SK-N-SH (cell line): ENCODE data around the gene QKI. TPM values are rescaled to one million over a fixed set of nuclear protein-coding genes. Genes with fewer than 3 reads are reported as not detected.

Experiments
- CTCF ChIA-PET: fragments of 300-600, 350-600 bp; formaldehyde crosslinking; extraction: SDS; loops from one replicate; lab custom pipeline; 2021; lab: Yijun Ruan, JAX
- POLR2A ChIA-PET: fragments of 350-600 bp; sonication (Branson Sonifier 250); formaldehyde crosslinking; extraction: SDS; loops from one replicate; lab custom pipeline; 2020; ENCODE audit warnings: antibody characterized with exemption, inconsistent platforms; lab: Yijun Ruan, JAX
- DNase-seq: peaks from one replicate; pipeline ENCODE4 v3.0.0; 2012
- H2AFZ ChIP-seq: fragments of 200-600 bp; sonication (generic); 2 replicates; pipeline ENCODE4 v1.8.1; 2016; ENCODE audit warnings: antibody characterized with exemption, mild to moderate bottlenecking, low read depth
- H3F3A ChIP-seq: fragments of 200-600 bp; sonication (generic); replicated peaks from 2 replicates; pipeline ENCODE3; 2016; ENCODE audit warnings: antibody characterized with exemption, mild to moderate bottlenecking; ENCODE audit not compliant: insufficient read depth
- H3K27ac ChIP-seq, 2 experiments: fragments of 200-500 bp in 1 of 2; fragments of 200-600 bp in 1 of 2; sonication (Bioruptor generic) in 1 of 2; sonication (generic), shearing (Covaris generic) in 1 of 2; 2 replicates each; pipeline versions ENCODE4 v1.5.1 to v1.6.1; 2014 to 2016; ENCODE audit warnings: low read depth in 2 of 2, inconsistent platforms in 1 of 2, low read length in 1 of 2, mild to moderate bottlenecking in 1 of 2, mixed read lengths in 1 of 2
- H3K27me3 ChIP-seq: fragments of 200-600 bp; sonication (generic), shearing (Covaris generic); 2 replicates; pipeline ENCODE4 v1.6.1; 2016; ENCODE audit warnings: mixed run types; ENCODE audit not compliant: insufficient read depth
- H3K36me3 ChIP-seq, 2 experiments: fragments of 200-500 bp in 1 of 2; fragments of 200-600 bp in 1 of 2; sonication (Bioruptor generic) in 1 of 2; sonication (generic) in 1 of 2; replicated peaks in 1 of 2; 2 replicates each; pipeline versions ENCODE3 to v1.5.1; 2014 to 2016; ENCODE audit warnings: low read length in 1 of 2, mild to moderate bottlenecking in 1 of 2; ENCODE audit not compliant: insufficient read depth in 2 of 2, control insufficient read depth in 1 of 2
- H3K4me1 ChIP-seq, 2 experiments: fragments of 200-500 bp in 1 of 2; fragments of 200-600 bp in 1 of 2; sonication (Bioruptor generic) in 1 of 2; sonication (generic), shearing (Covaris generic) in 1 of 2; 2 replicates each; pipeline versions ENCODE4 v1.5.1 to v1.6.1; 2014 to 2016; ENCODE audit warnings: low read depth in 1 of 2, low read length in 1 of 2, mixed run types in 1 of 2; ENCODE audit not compliant: insufficient read depth in 2 of 2, control insufficient read depth in 1 of 2
- H3K4me2 ChIP-seq: fragments of 200-600 bp; sonication (generic), shearing (Covaris generic); 2 replicates; pipeline ENCODE4 v1.6.1; 2017; ENCODE audit warnings: mixed run types
- H3K4me3 ChIP-seq, 2 experiments: fragments of 200-500 bp in 1 of 2; fragments of 200-600 bp in 1 of 2; sonication (Bioruptor generic) in 1 of 2; sonication (generic), shearing (Covaris generic) in 1 of 2; 2 replicates each; pipeline versions ENCODE4 v1.5.1 to v1.8.1; 2014 to 2016; ENCODE audit warnings: low read depth in 2 of 2, inconsistent platforms in 1 of 2, low read length in 1 of 2, mild to moderate bottlenecking in 1 of 2, mixed read lengths in 1 of 2, moderate library complexity in 1 of 2
- H3K79me2 ChIP-seq: fragments of 200-600 bp; sonication (generic); 2 replicates; pipeline ENCODE4 v1.8.1; 2017; ENCODE audit warnings: mild to moderate bottlenecking; ENCODE audit not compliant: insufficient read depth
- H3K9ac ChIP-seq: fragments of 200-600 bp; sonication (generic); 2 replicates; pipeline ENCODE4 v1.6.1; 2017; ENCODE audit warnings: mixed run types
- H3K9me2 ChIP-seq: fragments of 200-600 bp; sonication (generic); 2 replicates; pipeline ENCODE4 v1.6.1; 2017; ENCODE audit warnings: mixed run types
- H3K9me3 ChIP-seq: fragments of 200-600 bp; sonication (generic); 2 replicates; pipeline ENCODE4 v1.6.1; 2017; ENCODE audit warnings: mixed run types, mild to moderate bottlenecking, moderate library complexity
- H4K20me1 ChIP-seq: fragments of 200-600 bp; sonication (generic); 2 replicates; pipeline ENCODE4 v1.6.1; 2017; ENCODE audit warnings: mild to moderate bottlenecking, mixed run types; ENCODE audit not compliant: insufficient read depth
- CHD2 ChIP-seq: fragments of 150-350 bp; IDR thresholded peaks from 2 replicates; pipeline ENCODE4 v1.6.1; 2018; ENCODE audit warnings: low read length; ENCODE audit not compliant: partially characterized antibody
- CTCF ChIP-seq: fragments of 200-600 bp; sonication (generic); IDR thresholded peaks from 2 replicates; pipeline ENCODE4 v1.6.1; 2017; ENCODE audit warnings: antibody characterized with exemption, mild to moderate bottlenecking, moderate library complexity
- EZH2phosphoT487 ChIP-seq: fragments of 200-600 bp; sonication (generic); IDR thresholded peaks from 2 replicates; pipeline ENCODE4 v1.6.1; 2017; ENCODE audit warnings: low read depth, mixed run types, mild to moderate bottlenecking, antibody characterized with exemption, moderate library complexity, borderline replicate concordance
- FOXJ3 ChIP-seq: sonication (generic); formaldehyde crosslinking; IDR thresholded peaks from 2 replicates; pipeline ENCODE4 v1.5.1; 2020; ENCODE audit warnings: mild to moderate bottlenecking, missing genetic modification reagents
- FOXM1 ChIP-seq: IDR thresholded peaks from 2 replicates; pipeline ENCODE4 v1.4.0; 2012; ENCODE audit warnings: low read depth, mild to moderate bottlenecking
- GABPA ChIP-seq: IDR thresholded peaks from 2 replicates; pipeline ENCODE4 v1.4.0; 2012; ENCODE audit warnings: low read depth, mild to moderate bottlenecking
- GATA2 ChIP-seq: sonication (generic); formaldehyde crosslinking; IDR thresholded peaks from 2 replicates; pipeline ENCODE4 v1.5.0; 2020; ENCODE audit warnings: mild to moderate bottlenecking, missing genetic modification reagents
- JUND ChIP-seq: IDR thresholded peaks from 2 replicates; pipeline ENCODE4 v1.4.0; 2012
- NFIC ChIP-seq: IDR thresholded peaks from 2 replicates; pipeline ENCODE4 v1.4.0; 2012; ENCODE audit warnings: borderline replicate concordance
- RAD21 ChIP-seq: IDR thresholded peaks from 2 replicates; pipeline ENCODE4 v1.6.1; 2012; ENCODE audit warnings: mild to moderate bottlenecking, low read length
- RCOR1 ChIP-seq: fragments of 150-350 bp; IDR thresholded peaks from 2 replicates; pipeline ENCODE4 v1.6.1; 2017; ENCODE audit warnings: antibody characterized with exemption, low read length
- REST ChIP-seq: IDR thresholded peaks from 2 replicates; pipeline ENCODE4 v1.6.1; 2012; ENCODE audit warnings: mild to moderate bottlenecking, low read depth, low read length, moderate library complexity
- RFX5 ChIP-seq: IDR thresholded peaks from 2 replicates; pipeline ENCODE4 v1.6.1; 2012; ENCODE audit warnings: mild to moderate bottlenecking, improper control_type of control experiment, low read length
- RXRA ChIP-seq: IDR thresholded peaks from 2 replicates; pipeline ENCODE4 v1.4.0; 2012; ENCODE audit warnings: low read depth, mild to moderate bottlenecking, borderline replicate concordance
- SMC3 ChIP-seq: IDR thresholded peaks from 2 replicates; pipeline ENCODE4 v1.6.1; 2012; ENCODE audit warnings: low read depth, low read length, improper control_type of control experiment
- TAF1 ChIP-seq: IDR thresholded peaks from 2 replicates; pipeline ENCODE4 v1.6.1; 2012; ENCODE audit warnings: low read depth, mild to moderate bottlenecking, low read length, moderate library complexity, borderline replicate concordance
- TEAD4 ChIP-seq: IDR thresholded peaks from 2 replicates; pipeline ENCODE4 v1.4.0; 2012; ENCODE audit warnings: mild to moderate bottlenecking, borderline replicate concordance; ENCODE audit not compliant: insufficient read depth
- USF1 ChIP-seq: IDR thresholded peaks from 2 replicates; pipeline ENCODE4 v1.4.0; 2012; ENCODE audit warnings: low read depth, borderline replicate concordance
- WGBS: methylation state at CpG from one replicate; pipeline ENCODE4 v1.1.6; 2017; ENCODE audit warnings: low lambda C conversion rate; 5-methylcytosine and 5-hydroxymethylcytosine counted together
- polyA plus RNA-seq, 3 experiments: library from polyadenylated mRNA; depleted of rRNA; stranded (reverse); fragments of >200 nt; gene quantifications; 2 replicates each; pipeline ENCODE4 v1.2.3, GENCODE V29; 2012

QKI gene
- polyA plus RNA-seq, 1 of the 3 experiments (the other 2 are of a cell fraction), result 51.1 TPM

- 86% methylated on average over 3 of the region's 3 CpGs for WGBS
- H3K9me3 ChIP-seq, result no peaks in the 10 kb centered on the region
- no peak overlapping the region for H2AFZ ChIP-seq
- no peak overlapping the region for H3K27ac ChIP-seq
- no peaks in the 10 kb centered on the region for H3K36me3 ChIP-seq
- H4K20me1 ChIP-seq, result no peaks in the 10 kb centered on the region
- H3F3A ChIP-seq, result no peaks in the 10 kb centered on the region
- H3K4me2 ChIP-seq, result no peak overlapping the region
- POLR2A ChIA-PET, result no interaction called here
- no peaks in the 10 kb centered on the region for H3K9me2 ChIP-seq
- no peak overlapping the region for H3K4me3 ChIP-seq
- CTCF ChIA-PET, result no interaction called here
- H3K27me3 ChIP-seq, result no peaks in the 10 kb centered on the region
- H3K9ac ChIP-seq, result no peak overlapping the region
- no peaks in the 10 kb centered on the region for H3K79me2 ChIP-seq
- peaks cover 6 to 7% of the 10 kb centered on the region in 2 experiments; a peak in 3 of 4 replicates for H3K4me1 ChIP-seq
- no peak for DNase-seq
- TF ChIP-seq RAD21 (no peak), SMC3 (no peak), TEAD4 (no peak), CHD2 (no peak)
- TF ChIP-seq, all 33 proteins: peak for 0
These were observed 178.4 kb downstream of the QKI start for GRCh38 chr6:163592872-163593271.

GRCh38 chr6:163596174-163596573, 181.7 kb downstream of the QKI start:
- Histone ChIP-seq H3K4me2 (no peak overlapping the region), H3K4me1 (no peaks in the 10 kb centered on the region), H3K27me3 (no peaks in the 10 kb centered on the region), H3K4me3 (no peak overlapping the region), H4K20me1 (no peaks in the 10 kb centered on the region), H3K79me2 (no peaks in the 10 kb centered on the region), H3F3A (no peaks in the 10 kb centered on the region), H2AFZ (no peak overlapping the region), H3K9me3 (no peaks in the 10 kb centered on the region), H3K9me2 (no peaks in the 10 kb centered on the region)
- no peak for DNase-seq
- WGBS, result 74% methylated on average over 2 of the region's 2 CpGs
- TF ChIP-seq TAF1 (no peak), JUND (no peak), RFX5 (no peak)
- TF ChIP-seq, all 33 proteins: peak for 0
- POLR2A ChIA-PET, result no interaction called here
- no peaks in the 10 kb centered on the region for H3K36me3 ChIP-seq
- no peak overlapping the region for H3K9ac ChIP-seq
- CTCF ChIA-PET, result no interaction called here
- H3K27ac ChIP-seq, result no peak overlapping the region

GRCh38 chr6:163599136-163599535, 184.6 kb downstream of the QKI start:
- Histone ChIP-seq H2AFZ (no peak overlapping the region), H3K9me2 (no peaks in the 10 kb centered on the region), H3K4me1 (no peaks in the 10 kb centered on the region), H3K4me3 (no peak overlapping the region), H3K9me3 (no peaks in the 10 kb centered on the region), H3K36me3 (no peaks in the 10 kb centered on the region), H3K79me2 (no peaks in the 10 kb centered on the region), H3K27me3 (no peaks in the 10 kb centered on the region; the same call in 1 of the 2 replicates), H3K9ac (no peak overlapping the region), H3K27ac (no peak overlapping the region), H3F3A (no peaks in the 10 kb centered on the region), H4K20me1 (no peaks in the 10 kb centered on the region), H3K4me2 (no peak overlapping the region)
- ChIA-PET POLR2A (no interaction called here), CTCF (no interaction called here)
- TF ChIP-seq REST (no peak), JUND (no peak), FOXJ3 (CRISPR knock-in tag) (no peak), RFX5 (no peak), FOXM1 (no peak), GABPA (no peak), RXRA (no peak), GATA2 (CRISPR knock-in tag) (no peak), RCOR1 (no peak), CTCF (no peak), NFIC (no peak), SMC3 (no peak), USF1 (no peak), EZH2phosphoT487 (no peak)
- DNase-seq, result no peak
